A549 (cell line): ENCODE results near the gene DDX54. TPM values are rescaled to one million over a fixed set of nuclear protein-coding genes. Genes with fewer than 3 reads are reported as not detected.

Source experiments
- ATAC-seq, 2 experiments: fragments of 200-7000 bp in 1 of 2; fragments of >200 bp in 1 of 2; cut with Nextera tagmentation in 1 of 2; cut with Tn5 transposase in 1 of 2; 3 replicates each; pipeline versions ENCODE4 v1.8.0 to v1.9.1; 2018 to 2020; ENCODE audit warnings: mild to moderate bottlenecking in 1 of 2, moderate library complexity in 1 of 2
- CTCF ChIA-PET: fragments of 300-600 bp; sonication (Branson Sonifier 250); formaldehyde crosslinking; extraction: SDS; loops from one replicate; lab custom pipeline; 2021; ENCODE audit warnings: antibody characterized with exemption, inconsistent platforms; lab: Yijun Ruan, JAX
- POLR2A ChIA-PET: fragments of 350-600 bp; formaldehyde crosslinking; extraction: SDS; loops from one replicate; lab custom pipeline; 2021; ENCODE audit warnings: antibody characterized with exemption, inconsistent platforms; lab: Yijun Ruan, JAX
- DNase-seq, 2 experiments: peaks; one replicate each; pipeline versions ENCODE4 v3.0.0 to v3.0.0-alpha.2; 2011 to 2016; ENCODE audit warnings: low read depth in 1 of 2, low spot score in 1 of 2
- FAIRE-seq: peaks from 2 replicates; lab custom pipeline; 2011; peaks lifted over from hg19 to GRCh38; lab: Jason Lieb, UNC
- H3K27ac ChIP-seq, 2 experiments: fragments of >200 bp; sonication (Bioruptor Twin); formaldehyde crosslinking; 3 replicates each; pipeline ENCODE4 v1.5.1; 2016 to 2017
- H3K4me1 ChIP-seq: fragments of >200 bp; sonication (Bioruptor Twin); formaldehyde crosslinking; 3 replicates; pipeline ENCODE4 v1.6.1; 2016
- H3K4me2 ChIP-seq: fragments of >200 bp; sonication (Bioruptor Twin); formaldehyde crosslinking; 3 replicates; pipeline ENCODE4 v1.6.1; 2016
- H3K4me3 ChIP-seq: fragments of >200 bp; sonication (Bioruptor Twin); formaldehyde crosslinking; 3 replicates; pipeline ENCODE4 v1.5.1; 2016
- H3K9me3 ChIP-seq: fragments of >200 bp; sonication (Bioruptor Twin); formaldehyde crosslinking; 3 replicates; pipeline ENCODE4 v1.6.1; 2016
- BHLHE40 ChIP-seq: IDR thresholded peaks from 2 replicates; pipeline ENCODE4 v1.6.1; 2012; ENCODE audit warnings: low read depth, low read length, inconsistent platforms
- CBX2 ChIP-seq: fragments of 200-600 bp; sonication (generic); IDR thresholded peaks from 2 replicates; pipeline ENCODE4 v1.6.1; 2016; ENCODE audit warnings: low read depth, mild to moderate bottlenecking, borderline replicate concordance
- CTCF ChIP-seq: fragments of >200 bp; sonication (Bioruptor Twin); formaldehyde crosslinking; IDR thresholded peaks from 3 replicates; pipeline ENCODE4 v1.5.1; 2016
- EHF ChIP-seq: fragments of 250-450 bp; sonication (Bioruptor Pico); IDR thresholded peaks from 2 replicates; pipeline ENCODE4 v1.5.0; 2020; ENCODE audit warnings: mild to moderate bottlenecking
- HOXA7 ChIP-seq: fragments of 250-450 bp; sonication (Bioruptor Pico); IDR thresholded peaks from 2 replicates; pipeline ENCODE4 v1.5.0; 2020; ENCODE audit warnings: mild to moderate bottlenecking, moderate library complexity
- MAX ChIP-seq: IDR thresholded peaks from 2 replicates; pipeline ENCODE4 v1.6.1; 2012
- MAZ ChIP-seq: fragments of 150-350 bp; IDR thresholded peaks from 2 replicates; pipeline ENCODE4 v1.6.1; 2014; ENCODE audit warnings: antibody characterized with exemption, low read depth, low read length, borderline replicate concordance
- MYC ChIP-seq: IDR thresholded peaks from 2 replicates; pipeline ENCODE4 v1.6.1; 2012; ENCODE audit warnings: mild to moderate bottlenecking, inconsistent platforms, low read length, improper control_type of control experiment, borderline replicate concordance
- NFE2L2 ChIP-seq: fragments of 150-350 bp; conservative IDR thresholded peaks from 2 replicates; pipeline ENCODE4 v1.6.1; 2014; ENCODE audit warnings: low read length
- NPAS2 ChIP-seq: fragments of 250-450 bp; sonication (Bioruptor Pico); IDR thresholded peaks from 2 replicates; pipeline ENCODE4 v1.8.0; 2022; ENCODE audit warnings: mild to moderate bottlenecking, moderate library complexity, borderline replicate concordance
- PHF8 ChIP-seq: fragments of 200-600 bp; sonication (generic); IDR thresholded peaks from 2 replicates; pipeline ENCODE4 v1.6.1; 2016; ENCODE audit warnings: low read depth, mild to moderate bottlenecking, antibody characterized with exemption, moderate library complexity, borderline replicate concordance
- RAD21 ChIP-seq, 2 experiments: fragments of >200 bp in 1 of 2; sonication (Bioruptor Twin) in 1 of 2; formaldehyde crosslinking in 1 of 2; IDR thresholded peaks in 1 of 2; conservative IDR thresholded peaks in 1 of 2; 2 replicates in 1 of 2; 3 replicates in 1 of 2; pipeline ENCODE4 v1.6.1; 2012 to 2018; ENCODE audit warnings: inconsistent platforms in 1 of 2
- RFX5 ChIP-seq: fragments of 450-650 bp; IDR thresholded peaks from 2 replicates; pipeline ENCODE4 v1.7.1; 2014; ENCODE audit warnings: antibody characterized with exemption, mild to moderate bottlenecking, moderate library complexity
- SMC3 ChIP-seq: fragments of >200 bp; sonication (Bioruptor Twin); formaldehyde crosslinking; IDR thresholded peaks from 3 replicates; pipeline ENCODE4 v1.6.1; 2018; ENCODE audit warnings: inconsistent platforms
- ZFP36 ChIP-seq: fragments of 450-650 bp; IDR thresholded peaks from 2 replicates; pipeline ENCODE4 v1.6.1; 2014; ENCODE audit warnings: borderline replicate concordance; ENCODE audit not compliant: partially characterized antibody
- WGBS: methylation state at CpG from one replicate; pipeline ENCODE4 v1.1.6; 2017; ENCODE audit errors: missing lambda C conversion rate; 5-methylcytosine and 5-hydroxymethylcytosine counted together
- polyA plus RNA-seq, 4 experiments: library from polyadenylated mRNA; depleted of rRNA in 3 of 4; stranded (reverse); fragments of >200 nt; fragmentation: RNase III in 1 of 4; extraction: RNeasy Plus Mini Kit Qiagen cat#74134 plus additional on column Dnase treatment in 1 of 4; gene quantifications; 2 replicates in 3 of 4; 3 replicates in 1 of 4; pipeline ENCODE4 v1.2.3, GENCODE V29; 2011 to 2017
- TF ChIP-seq, protein P1 (sequence below): fragments of >200 bp; sonication (Bioruptor Twin); formaldehyde crosslinking; IDR thresholded peaks from 2 replicates; pipeline ENCODE4 v1.6.1; 2016

DDX54 gene
- polyA plus RNA-seq, 2 of the 4 experiments (the other 2 are of a cell fraction) = 62.4 to 64.5 TPM

DNA sequence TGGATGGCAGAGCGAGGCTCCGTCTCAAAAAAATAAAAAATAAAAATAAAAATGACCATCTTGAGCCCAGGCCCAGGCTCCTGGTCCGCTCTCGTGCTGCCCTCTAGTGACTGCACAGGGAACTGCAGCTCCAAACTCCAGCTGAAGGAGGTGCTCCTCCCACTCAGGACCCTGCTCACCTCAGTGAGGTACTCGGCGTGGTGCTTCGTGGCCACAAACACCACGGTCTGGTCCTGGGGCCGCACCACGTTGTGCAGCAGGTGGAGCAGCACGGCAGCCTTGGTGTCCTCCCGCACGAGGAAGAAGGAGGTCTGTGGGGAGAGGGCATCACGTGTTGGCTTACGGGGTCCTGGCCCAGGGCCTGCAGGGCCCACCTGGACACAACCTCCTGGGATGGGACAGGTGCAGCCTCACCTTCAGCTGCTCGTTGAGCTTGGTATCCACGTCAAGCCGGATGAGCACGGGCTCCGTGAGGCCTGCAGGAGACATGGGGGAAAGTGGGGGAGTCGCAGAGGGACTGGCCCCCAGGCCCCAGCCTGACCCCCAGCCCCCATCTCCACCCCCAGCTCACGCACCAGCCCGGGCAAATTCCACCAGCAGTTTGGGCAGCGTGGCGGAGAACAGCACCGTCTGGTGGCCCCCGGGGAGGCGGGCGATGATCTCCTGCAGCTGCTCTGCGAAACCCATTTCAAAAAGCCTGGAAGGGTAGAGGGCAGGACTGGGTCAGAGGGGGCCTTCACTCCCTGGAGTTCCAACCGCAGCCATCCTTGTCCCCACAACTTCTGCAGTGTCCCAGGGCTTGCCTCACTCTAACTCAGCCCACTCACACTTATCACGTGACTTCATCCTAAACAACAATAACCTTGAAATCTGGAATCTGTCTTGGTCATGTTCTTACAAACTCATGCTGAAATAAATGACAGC, 10.6 kb downstream of the DDX54 start:
- H3K27ac ChIP-seq = no peak overlapping the region
- 33% methylated on average over 25 of the region's 32 CpGs for WGBS
- no peak overlapping the region for H3K4me2 ChIP-seq
- ChIA-PET CTCF (interaction anchor here (0.6 to 7.8 kb wide), 45 partner anchors 9 to 1333 kb away, joined by 3 to 82 read pairs (median 4); partner anchors contain the start of genes CFAP73, DDX54, MAPKAPK5 and RASAL1), POLR2A (interaction anchor here (1.0 to 1.7 kb wide), 2 partner anchors 10 kb away, joined by 3 to 7 read pairs; no protein-coding TSS in a partner anchor)
- no peak for FAIRE-seq
- TF ChIP-seq CTCF = peak; percentile 91
- peak; percentile 79 to 85 for TF ChIP-seq RAD21 (conservative IDR thresholded peaks at IDR 0.05 in 1 of 2, IDR thresholded peaks at IDR 0.05 in 1 of 2)
- TF ChIP-seq NPAS2 (CRISPR knock-in tag) = no peak
- peak; percentile 56 for TF ChIP-seq SMC3
- DNase-seq = peak; percentile 68 to 88
- ATAC-seq = peak; percentile 87 to 92
- no peak overlapping the region for H3K4me3 ChIP-seq
- peaks cover 11% of the 10 kb centered on the region; the same call in 2 of the 3 replicates for H3K9me3 ChIP-seq
- H3K4me1 ChIP-seq = no peaks in the 10 kb centered on the region

DNA sequence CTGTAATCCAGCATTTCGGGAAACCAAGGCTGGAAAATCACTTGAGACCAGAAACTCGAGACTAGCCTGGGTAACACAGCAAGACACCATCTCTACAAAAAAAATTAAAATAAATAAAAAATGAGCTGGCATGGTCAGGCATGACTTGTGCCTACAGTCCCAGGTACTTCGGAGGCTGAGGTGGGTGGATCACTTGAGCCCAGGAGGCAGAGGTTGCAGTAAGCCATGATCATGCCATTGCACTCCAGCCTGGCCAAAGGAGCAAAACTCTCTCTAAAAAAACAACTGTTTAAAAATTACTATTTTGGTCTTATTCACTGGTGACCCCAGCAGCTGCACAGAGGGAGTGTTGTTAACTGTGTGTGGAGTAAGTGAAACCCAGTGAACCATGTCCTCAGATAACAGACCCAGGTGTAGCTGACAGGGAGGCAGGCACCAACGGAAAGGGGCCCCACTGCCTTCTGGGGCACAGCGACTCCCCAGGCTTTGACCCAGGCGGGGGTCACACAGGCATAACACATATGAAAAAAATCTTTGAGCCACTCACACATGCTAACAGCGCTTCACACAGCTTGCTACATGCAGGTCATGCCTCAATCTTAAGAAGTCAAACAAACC, 12.1 kb downstream of the DDX54 start:
- ChIA-PET POLR2A (interaction anchor here (1.7 kb wide), 1 partner anchor 11 kb away, joined by 7 read pairs; no protein-coding TSS in a partner anchor), CTCF (interaction anchor here (0.8 to 7.8 kb wide), 23 partner anchors 8 to 1331 kb away, joined by 3 to 82 read pairs (median 5); partner anchors contain the start of genes CFAP73, DDX54, MAPKAPK5 and RASAL1)
- H3K4me3 ChIP-seq = no peak overlapping the region
- WGBS = 89% methylated on average over 7 of the region's 7 CpGs
- H3K4me2 ChIP-seq = no peak overlapping the region
- peaks cover 11% of the 10 kb centered on the region; the same call in 2 of the 3 replicates for H3K9me3 ChIP-seq
- no peak for FAIRE-seq
- TF ChIP-seq PHF8 (no peak), MAX (no peak), ZFP36 (no peak), MYC (no peak), RFX5 (no peak), EHF (CRISPR knock-in tag) (no peak), NFE2L2 (no peak), HOXA7 (CRISPR knock-in tag) (no peak), CBX2 (no peak)
- TF ChIP-seq, all 56 proteins: peak for 0
- ATAC-seq (no peak), DNase-seq (no peak)
- Histone ChIP-seq H3K4me1 (no peaks in the 10 kb centered on the region), H3K27ac (no peak overlapping the region)

DNA sequence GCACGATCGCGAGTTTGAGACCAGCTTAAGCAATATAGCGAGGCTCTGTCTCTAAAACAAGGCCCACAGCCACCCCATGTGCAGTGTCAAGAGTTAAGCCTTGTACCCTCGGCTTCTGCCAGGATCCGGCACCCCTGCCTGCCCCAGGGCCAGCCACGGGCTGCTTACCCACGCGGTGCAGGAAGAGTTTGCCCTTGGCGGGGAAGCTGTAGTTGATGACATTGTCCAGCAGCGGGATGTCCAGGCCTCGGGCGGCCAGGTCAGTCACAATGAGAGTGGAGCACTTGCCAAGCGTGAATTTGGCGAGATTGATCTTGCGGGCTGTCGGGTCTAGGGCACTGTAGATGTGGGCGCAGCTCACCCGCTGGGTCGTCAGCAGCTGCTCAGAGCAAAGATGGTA, 13.1 kb downstream of the DDX54 start:
- no peak for ATAC-seq

More for the DNA sequence above, 13.1 kb downstream of the DDX54 start:
- peaks cover 5% of the 10 kb centered on the region; the same call in 2 of the 3 replicates for H3K9me3 ChIP-seq
- no peak overlapping the region for H3K27ac ChIP-seq
- H3K4me3 ChIP-seq = no peak overlapping the region
- CTCF ChIA-PET = interaction anchor here (0.9 to 7.8 kb wide), 12 partner anchors 9 to 179 kb away, joined by 3 to 82 read pairs (median 4); partner anchors contain the start of gene RASAL1
- DNase-seq = no peak
- no peaks in the 10 kb centered on the region for H3K4me1 ChIP-seq
- H3K4me2 ChIP-seq = no peak overlapping the region
- no peak for FAIRE-seq
- TF ChIP-seq, protein P1, sequence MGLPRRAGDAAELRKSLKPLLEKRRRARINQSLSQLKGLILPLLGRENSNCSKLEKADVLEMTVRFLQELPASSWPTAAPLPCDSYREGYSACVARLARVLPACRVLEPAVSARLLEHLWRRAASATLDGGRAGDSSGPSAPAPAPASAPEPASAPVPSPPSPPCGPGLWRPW = no peak
- TF ChIP-seq BHLHE40 = no peak
- TF ChIP-seq MAZ = no peak
- POLR2A ChIA-PET = interaction anchor here (1.2 kb wide), 1 partner anchor 13 kb away, joined by 4 read pairs; the partner anchor contains the start of genes DDX54 and RITA1
- 96% methylated on average over 20 of the region's 20 CpGs for WGBS
